Jurkat, Clone E6-1 (cell line): ENCODE results near the gene IQCM.
"Not testable (repeated sequence)": the region's sequence is repeated elsewhere in the genome, so short reads cannot be mapped to it uniquely, and the experiment has no call there.

Experiments
- DNase-seq: peaks from one replicate; pipeline ENCODE4 v3.0.0-alpha.2; 2011; ENCODE audit warnings: low read depth, low spot score
- H3K4me3 ChIP-seq: 2 replicates; pipeline ENCODE4 v1.5.1; 2011; ENCODE audit warnings: mild to moderate bottlenecking, low read length, control low read depth, moderate library complexity

The IQCM gene

GRCh38 chr4:149512501-149512900 is 303.1 kb downstream of the IQCM start:
- no peak overlapping the region for H3K4me3 ChIP-seq
- DNase-seq, result no peak

GRCh38 chr4:149511558-149512298 is 303.9 kb downstream of the IQCM start:
- DNase-seq, result no peak
- H3K4me3 ChIP-seq, result no peak overlapping the region

GRCh38 chr4:149507309-149507708 is 308.3 kb downstream of the IQCM start:
- H3K4me3 ChIP-seq, DNase-seq: not testable (repeated sequence)

GRCh38 chr4:149500806-149501205 is 314.8 kb downstream of the IQCM start:
- H3K4me3 ChIP-seq, result no peak overlapping the region
- no peak for DNase-seq

GRCh38 chr4:149499726-149500125 is 315.9 kb downstream of the IQCM start:
- H3K4me3 ChIP-seq, result no peak overlapping the region
- no peak for DNase-seq

- H3K4me3 ChIP-seq, result no peak overlapping the region
- DNase-seq, result no peak
Observed at GRCh38 chr4:149498246-149498645, 317.4 kb downstream of the IQCM start.

GRCh38 chr4:149493492-149493891 is 322.2 kb downstream of the IQCM start:
- no peak overlapping the region for H3K4me3 ChIP-seq
- no peak for DNase-seq

GRCh38 chr4:149489321-149489720 is 326.3 kb downstream of the IQCM start:
- no peak overlapping the region for H3K4me3 ChIP-seq
- DNase-seq, result no peak

- H3K4me3 ChIP-seq, result no peak overlapping the region
- DNase-seq, result no peak
Observed at GRCh38 chr4:149486861-149487260, 328.8 kb downstream of the IQCM start.

- not testable (repeated sequence) for DNase-seq, H3K4me3 ChIP-seq
Observed at GRCh38 chr4:149468669-149469068, 347.0 kb downstream of the IQCM start.

- no peak for DNase-seq
- H3K4me3 ChIP-seq, result no peak overlapping the region
Observed at GRCh38 chr4:149466446-149466845, 349.2 kb downstream of the IQCM start.

GRCh38 chr4:149465955-149466354 is 349.7 kb downstream of the IQCM start:
- H3K4me3 ChIP-seq, result no peak overlapping the region
- no peak for DNase-seq

- H3K4me3 ChIP-seq, result no peak overlapping the region
- no peak for DNase-seq
Observed at GRCh38 chr4:149443537-149443936, 372.1 kb downstream of the IQCM start.

GRCh38 chr4:149441338-149441737 is 374.3 kb downstream of the IQCM start:
- no peak for DNase-seq
- H3K4me3 ChIP-seq, result no peak overlapping the region

GRCh38 chr4:149426461-149426860 is 389.2 kb downstream of the IQCM start:
- no peak overlapping the region for H3K4me3 ChIP-seq
- no peak for DNase-seq

GRCh38 chr4:149409555-149409962 is 406.1 kb downstream of the IQCM start:
- no peak for DNase-seq
- no peak overlapping the region for H3K4me3 ChIP-seq

- no peak for DNase-seq
- H3K4me3 ChIP-seq, result no peak overlapping the region
Observed at GRCh38 chr4:149409146-149409545, 406.5 kb downstream of the IQCM start.

- DNase-seq, result no peak
- H3K4me3 ChIP-seq, result no peak overlapping the region
Observed at GRCh38 chr4:149404143-149404542, 411.5 kb downstream of the IQCM start.

- H3K4me3 ChIP-seq, result no peak overlapping the region
- no peak for DNase-seq
Observed at GRCh38 chr4:149403081-149403480, 412.6 kb downstream of the IQCM start.

- H3K4me3 ChIP-seq, result no peak overlapping the region
- no peak for DNase-seq
Observed at GRCh38 chr4:149398993-149399392, 416.6 kb downstream of the IQCM start.

- peak; percentile 42 for DNase-seq
- H3K4me3 ChIP-seq, result no peak overlapping the region
Observed at GRCh38 chr4:149370785-149371420, 444.7 kb downstream of the IQCM start.
